Endothelial cell of umbilical vein (primary cell): ENCODE results near the gene TBC1D14. TPM values are rescaled to one million over a fixed set of nuclear protein-coding genes. Genes with fewer than 3 reads are reported as not detected.

Source experiments
- BruUV-seq: library from RNA; stranded (reverse); fragments of 400-500 nt; replicated peaks from 2 replicates; lab custom pipeline; 2021; lab: Mats Ljungman, UMichigan
- CTCF ChIA-PET: fragments of 300-600, 350-600 bp; sonication (Branson Sonifier 250); formaldehyde crosslinking; loops from one replicate; lab custom pipeline; 2021; ENCODE audit warnings: antibody characterized with exemption, inconsistent platforms; lab: Charles Lee
- POLR2A ChIA-PET: fragments of 300-600, 350-600 bp; sonication (Branson Sonifier 250); formaldehyde crosslinking; loops from one replicate; lab custom pipeline; 2021; ENCODE audit warnings: antibody characterized with exemption, inconsistent platforms; lab: Charles Lee
- DNase-seq: peaks from one replicate; pipeline ENCODE4 v3.0.0-alpha.2; 2011; ENCODE audit warnings: low read depth, low spot score
- FAIRE-seq: peaks from 2 replicates; lab custom pipeline; 2011; peaks lifted over from hg19 to GRCh38; lab: Jason Lieb, UNC
- H2AFZ ChIP-seq: 2 replicates; pipeline ENCODE4 v1.6.0; 2012; ENCODE audit warnings: low read depth, low read length, control low read depth, inconsistent platforms
- H3K27ac ChIP-seq: 2 replicates; pipeline ENCODE4 v1.5.1; 2011; ENCODE audit warnings: low read depth, mild to moderate bottlenecking, control low read depth, low read length, moderate library complexity; ENCODE audit not compliant: insufficient read depth
- H3K27me3 ChIP-seq, 2 experiments: 2 replicates each; pipeline versions ENCODE4 v1.6.0 to v1.6.1; 2011; ENCODE audit warnings: low read length in 2 of 2, mixed read lengths in 1 of 2; ENCODE audit not compliant: control insufficient read depth in 2 of 2, insufficient read depth in 2 of 2
- H3K36me3 ChIP-seq, 2 experiments: 2 replicates in 1 of 2; 3 replicates in 1 of 2; pipeline ENCODE4 v1.5.1; 2011; ENCODE audit warnings: low read length in 2 of 2, mild to moderate bottlenecking in 1 of 2, moderate library complexity in 1 of 2; ENCODE audit not compliant: control insufficient read depth in 2 of 2, insufficient read depth in 2 of 2; ENCODE audit errors: extremely low read depth in 1 of 2
- H3K4me1 ChIP-seq: 3 replicates; pipeline ENCODE4 v1.5.1; 2011; ENCODE audit warnings: mild to moderate bottlenecking, low read length; ENCODE audit not compliant: control insufficient read depth, insufficient read depth; ENCODE audit errors: extremely low read depth
- H3K4me2 ChIP-seq: 2 replicates; pipeline ENCODE4 v1.6.1; 2011; ENCODE audit warnings: low read length, control low read depth, mixed read lengths; ENCODE audit not compliant: insufficient read depth
- H3K4me3 ChIP-seq, 3 experiments: fragments of 200-600 bp in 1 of 3; sonication (generic), shearing (Covaris generic) in 1 of 3; replicated peaks in 1 of 3; 2 replicates each; pipeline ENCODE4 v1.5.1; 2011 to 2016; ENCODE audit warnings: control low read depth in 3 of 3, low read length in 3 of 3, mild to moderate bottlenecking in 2 of 3, inconsistent platforms in 1 of 3, low read depth in 1 of 3, moderate library complexity in 1 of 3; ENCODE audit not compliant: insufficient read depth in 1 of 3
- H3K79me2 ChIP-seq: 2 replicates; pipeline ENCODE4 v1.6.0; 2012; ENCODE audit warnings: low read length, inconsistent platforms; ENCODE audit not compliant: control insufficient read depth, insufficient read depth
- H3K9ac ChIP-seq: replicated peaks from 2 replicates; pipeline ENCODE3; 2011; ENCODE audit warnings: low read length, control low read depth; ENCODE audit not compliant: insufficient read depth; ENCODE audit errors: extremely low read depth
- H3K9me1 ChIP-seq: replicated peaks from 3 replicates; pipeline ENCODE4 v1.6.0; 2011; ENCODE audit warnings: mild to moderate bottlenecking, low read length; ENCODE audit not compliant: control insufficient read depth, insufficient read depth; ENCODE audit errors: extremely low read depth
- H3K9me3 ChIP-seq: replicated peaks from 2 replicates; pipeline ENCODE4 v1.5.1; 2012; ENCODE audit warnings: low read length, inconsistent platforms; ENCODE audit not compliant: control insufficient read depth, insufficient read depth
- H4K20me1 ChIP-seq: replicated peaks from 2 replicates; pipeline ENCODE3; 2011; ENCODE audit warnings: mild to moderate bottlenecking, low read length; ENCODE audit not compliant: control insufficient read depth, insufficient read depth; ENCODE audit errors: extremely low read depth
- CTCF ChIP-seq, 2 donors: IDR thresholded peaks; 1 replicate in 1 of 2; 2 replicates in 1 of 2; pipeline ENCODE4 v1.5.1; 2011; ENCODE audit warnings: low read length in 2 of 2, mild to moderate bottlenecking in 2 of 2, moderate library complexity in 2 of 2, control low read depth in 1 of 2, inconsistent platforms in 1 of 2, low read depth in 1 of 2; ENCODE audit not compliant: insufficient read depth in 1 of 2; ENCODE audit errors: extremely low read depth in 1 of 2
- EZH2 ChIP-seq: IDR thresholded peaks from 2 replicates; pipeline ENCODE4 v1.6.1; 2012; ENCODE audit warnings: borderline replicate concordance, low read depth, mild to moderate bottlenecking, moderate library complexity, low read length, inconsistent platforms; ENCODE audit not compliant: severe bottlenecking
- FOS ChIP-seq: IDR thresholded peaks from 2 replicates; pipeline ENCODE4 v1.6.1; 2011; ENCODE audit warnings: mild to moderate bottlenecking, low read length, moderate library complexity, borderline replicate concordance; ENCODE audit not compliant: insufficient read depth
- GATA2 ChIP-seq: IDR thresholded peaks from 2 replicates; pipeline ENCODE4 v1.7.0; 2011; ENCODE audit warnings: low read depth, mild to moderate bottlenecking, moderate library complexity, mixed read lengths, low read length; ENCODE audit not compliant: insufficient read length, insufficient read depth
- JUN ChIP-seq: IDR thresholded peaks from 2 replicates; pipeline ENCODE4 v1.6.1; 2011; ENCODE audit warnings: borderline replicate concordance, low read depth; ENCODE audit not compliant: insufficient read length, insufficient read depth
- MYC ChIP-seq: IDR thresholded peaks from one replicate; pipeline ENCODE4 v1.6.1; 2011; ENCODE audit warnings: mild to moderate bottlenecking, low read depth, low read length
- POLR2A ChIP-seq: IDR thresholded peaks from 2 replicates; pipeline ENCODE4 v1.6.1; 2012; ENCODE audit warnings: low read depth, mild to moderate bottlenecking, control low read depth, low read length
- POLR2AphosphoS5 ChIP-seq: IDR thresholded peaks from 2 replicates; pipeline ENCODE4 v1.6.1; 2012; ENCODE audit warnings: low read depth, mild to moderate bottlenecking, control low read depth, low read length, moderate library complexity; ENCODE audit not compliant: insufficient read depth
- dilution Hi-C: fragments of 300-500 bp; cut with MboI; formaldehyde crosslinking; loops from one replicate; pipeline ENCODE4 v1.15.0; 2019; ENCODE audit warnings: low sequenced_read_pairs; ENCODE audit not compliant: extremely low pct_ligation_motif_present
- intact Hi-C: fragments of 100-400 bp; cut with micrococcal nuclease; formaldehyde crosslinking; loops from one replicate; pipeline ENCODE4 v1.10.0; 2022
- polyA plus RNA-seq, 4 experiments: library from polyadenylated mRNA; depleted of rRNA in 3 of 4; stranded (reverse) in 3 of 4; unstranded in 1 of 4; fragments of >200 nt; gene quantifications; 2 replicates each; pipeline versions ENCODE4 v1.2.1 to v1.2.3, GENCODE V29; 2011 to 2012; ENCODE audit warnings: missing spikeins in 1 of 4
- total RNA-seq: library from RNA; stranded (reverse); gene quantifications from 2 replicates; pipeline ENCODE4 v1.2.3, GENCODE V29; 2021
- TF ChIP-seq, protein P1 (sequence below): IDR thresholded peaks from 2 replicates; pipeline ENCODE4 v1.6.1; 2011; ENCODE audit not compliant: insufficient read depth, insufficient read length

Gene TBC1D14
- total and polyA plus RNA-seq, 2 donors (not counting 3 experiments of a cell fraction or from before 2014, with no cell fraction given), result 23.7 to 24.8 TPM

GRCh38 chr4:6868386-6868785 lies 41.2 kb upstream of the TBC1D14 start:
- Histone ChIP-seq H2AFZ (no peak overlapping the region), H3K4me1 (no peaks in the 10 kb centered on the region), H3K9me3 (no peaks in the 10 kb centered on the region), H3K4me2 (no peak overlapping the region), H3K27me3 (no peaks in the 10 kb centered on the region), H3K9ac (no peak overlapping the region), H3K4me3 (no peak overlapping the region), H3K27ac (no peak overlapping the region), H3K79me2 (no peaks in the 10 kb centered on the region), H4K20me1 (no peaks in the 10 kb centered on the region), H3K36me3 (peaks cover 6 to 12% of the 10 kb centered on the region in 2 experiments), H3K9me1 (no peaks in the 10 kb centered on the region)
- no peak for DNase-seq
- ChIA-PET POLR2A (no interaction called here), CTCF (interaction anchor here (1.5 kb wide), 1 partner anchor 148 kb away, joined by 6 read pairs; no protein-coding TSS in a partner anchor)
- TF ChIP-seq JUN (no peak), GATA2 (no peak), POLR2AphosphoS5 (no peak), EZH2 (no peak)
- TF ChIP-seq, protein P1, sequence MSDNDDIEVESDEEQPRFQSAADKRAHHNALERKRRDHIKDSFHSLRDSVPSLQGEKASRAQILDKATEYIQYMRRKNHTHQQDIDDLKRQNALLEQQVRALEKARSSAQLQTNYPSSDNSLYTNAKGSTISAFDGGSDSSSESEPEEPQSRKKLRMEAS, result no peak
- dilution Hi-C loops, result no loop called here
- BruUV-seq, result no TSS peak
- FAIRE-seq, result no peak
- intact Hi-C loops, result no loop called here

- Histone ChIP-seq H3K4me1 (no peaks in the 10 kb centered on the region), H2AFZ (no peak overlapping the region), H3K4me2 (no peak overlapping the region), H3K79me2 (no peaks in the 10 kb centered on the region), H3K27ac (no peak overlapping the region), H3K9me1 (no peaks in the 10 kb centered on the region), H3K4me3 (no peak overlapping the region), H3K27me3 (no peaks in the 10 kb centered on the region), H4K20me1 (no peaks in the 10 kb centered on the region), H3K36me3 (peaks cover 9 to 21% of the 10 kb centered on the region in 2 experiments), H3K9ac (no peak overlapping the region), H3K9me3 (no peaks in the 10 kb centered on the region)
- TF ChIP-seq POLR2AphosphoS5 (no peak), FOS (no peak), MYC (no peak), CTCF (IDR thresholded peaks at IDR 0.05; ENCODE audit: extremely low read depth in 1 of 2, insufficient read depth in 1 of 2, low read depth in 1 of 2, low read length in 2 of 2) (no peak), EZH2 (no peak), JUN (no peak), POLR2A (no peak), GATA2 (no peak)
- TF ChIP-seq, protein P1, result no peak
- POLR2A ChIA-PET, result no interaction called here
- BruUV-seq, result no TSS peak
- DNase-seq (no peak), FAIRE-seq (peak; percentile 69)
- dilution Hi-C loops (no loop called here), intact Hi-C loops (no loop called here)
- CTCF ChIA-PET, result interaction anchor here (0.7 kb wide), 1 partner anchor 17 kb away, joined by 3 read pairs; no protein-coding TSS in a partner anchor
These were observed 39.7 kb upstream of the TBC1D14 start for GRCh38 chr4:6869944-6870343.
